Brain pericyte (primary cell): Measurements from ENCODE around the gene SLC2A14.
"Not testable (repeated sequence)": the region's sequence is repeated elsewhere in the genome, so short reads cannot be mapped to it uniquely, and the experiment has no call there.

Experiments
- DNase-seq: peaks from one replicate; pipeline ENCODE4 v3.0.0-alpha.2; 2012; ENCODE audit warnings: low read depth, low spot score

Gene SLC2A14

GRCh38 chr12:7872566-7873319 lies at the start of gene SLC2A14:
TSS of gene SLC2A14 (minus strand) at chr12:7872915. CDS start at chr12:7869880, 3,035 bp downstream.
- no peak for DNase-seq

- not testable (repeated sequence) for DNase-seq
These were observed 48.5 kb upstream of the SLC2A14 start for GRCh38 chr12:7921181-7921580.

DNA sequence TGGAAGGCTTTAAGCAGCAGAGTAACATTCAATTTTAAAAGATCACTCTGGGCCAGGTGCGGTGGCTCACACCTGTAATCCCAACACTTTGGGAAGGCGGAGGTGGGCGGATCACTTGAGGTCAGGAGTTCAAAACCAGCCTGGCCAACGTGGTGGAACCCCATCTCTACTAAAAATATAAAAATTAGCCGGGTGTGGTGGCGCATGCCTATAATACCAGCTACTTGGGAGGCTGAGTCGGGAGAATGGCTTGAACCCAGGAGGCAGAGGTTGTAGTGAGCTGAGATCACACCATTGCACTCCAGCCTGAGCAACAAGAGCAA lies 45.5 kb upstream of the SLC2A14 start:
- DNase-seq = not testable (repeated sequence)

GRCh38 chr12:7917392-7918267 lies 44.9 kb upstream of the SLC2A14 start:
- no peak for DNase-seq

- DNase-seq = no peak
These were observed 44.2 kb upstream of the SLC2A14 start for GRCh38 chr12:7916936-7917335.

GRCh38 chr12:7915661-7916403 lies 43.1 kb upstream of the SLC2A14 start:
- DNase-seq = no peak

DNA sequence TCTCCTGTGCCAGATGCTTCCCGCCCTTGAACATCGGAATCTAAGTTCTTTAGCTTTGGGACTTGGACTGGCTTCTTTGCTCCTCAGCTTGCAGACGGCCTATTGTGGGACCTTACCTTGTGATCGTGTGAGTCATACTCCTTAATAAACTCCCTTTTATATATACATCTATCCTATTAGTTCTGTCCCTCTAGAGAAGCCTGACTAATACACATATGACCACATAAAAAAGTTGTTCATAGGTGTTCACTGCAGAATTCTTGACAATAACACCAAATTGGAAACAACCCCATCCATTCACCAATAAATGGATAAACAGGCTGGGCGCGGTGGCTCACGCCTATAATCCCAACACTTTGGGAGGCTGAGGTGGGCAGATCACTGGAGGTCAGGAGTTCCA lies 37.4 kb upstream of the SLC2A14 start:
- not testable (repeated sequence) for DNase-seq

DNA sequence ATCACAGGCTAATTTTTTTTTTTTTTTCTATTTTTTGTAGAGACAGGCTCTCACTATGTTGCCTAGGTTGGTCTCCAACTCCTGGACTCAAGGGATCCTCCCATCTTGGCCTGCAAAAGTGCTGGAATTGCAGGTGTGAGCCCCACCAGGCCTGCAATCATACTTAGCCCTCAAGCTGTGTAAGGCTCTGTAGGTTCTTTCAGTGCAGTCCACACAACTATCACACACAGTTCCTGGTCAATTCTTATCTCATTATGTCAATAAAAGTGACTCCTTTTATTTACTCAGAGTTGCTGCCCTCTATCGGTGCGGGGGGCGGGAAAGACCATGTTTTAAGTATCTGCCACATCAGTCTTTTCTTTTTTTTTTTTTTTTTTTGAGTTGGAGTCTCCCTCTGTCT lies 34.3 kb upstream of the SLC2A14 start:
- DNase-seq = peak; percentile 33

- not testable (repeated sequence) for DNase-seq
These were observed 33.6 kb upstream of the SLC2A14 start for GRCh38 chr12:7906303-7906702.

DNA sequence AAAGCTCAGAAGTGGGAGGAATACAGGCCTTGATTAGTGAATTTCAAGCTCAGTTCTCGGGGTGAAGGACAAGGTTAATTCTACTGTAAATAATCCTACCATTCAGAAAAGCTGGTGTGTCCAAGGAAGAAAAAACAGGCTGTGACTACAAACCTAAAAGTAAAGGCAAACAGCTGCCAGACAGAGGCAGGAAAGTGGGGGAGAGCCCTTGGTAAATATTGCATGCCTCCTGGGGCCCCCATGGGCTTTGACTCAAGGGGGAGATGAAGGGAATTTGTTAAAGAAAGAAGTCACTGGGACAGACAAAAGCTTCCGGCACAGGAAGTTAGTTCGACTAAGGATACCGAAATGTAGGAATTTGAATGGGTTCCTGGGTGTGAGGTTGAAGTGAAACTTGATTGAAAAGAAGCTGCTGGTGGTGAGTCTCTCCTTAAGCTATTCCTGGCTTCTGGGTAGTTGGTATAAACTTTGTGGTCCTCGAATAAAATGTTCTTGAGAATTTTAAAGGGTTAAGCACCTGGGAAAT lies 32.9 kb upstream of the SLC2A14 start:
- DNase-seq = not testable (repeated sequence)

GRCh38 chr12:7905071-7905470 lies 32.4 kb upstream of the SLC2A14 start:
- no peak for DNase-seq

DNA sequence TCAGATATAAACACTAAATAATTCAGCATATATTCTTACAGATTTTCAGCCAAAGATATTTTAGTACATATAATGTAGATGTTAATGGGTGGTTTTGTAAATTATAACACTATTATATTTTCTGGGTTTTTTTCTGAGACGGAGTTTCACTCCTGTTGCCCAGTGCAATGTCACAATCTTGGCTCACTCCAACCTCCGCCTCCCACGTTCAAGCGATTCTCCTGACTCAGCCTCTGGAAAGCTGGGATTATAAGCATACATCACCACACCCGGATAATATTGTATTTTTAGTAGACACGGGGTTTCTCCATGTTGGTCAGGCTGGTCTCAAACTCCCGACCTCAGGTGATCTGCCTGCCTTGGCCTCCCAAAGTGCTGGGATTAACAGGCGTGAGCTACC lies 29.7 kb upstream of the SLC2A14 start:
- not testable (repeated sequence) for DNase-seq

DNA sequence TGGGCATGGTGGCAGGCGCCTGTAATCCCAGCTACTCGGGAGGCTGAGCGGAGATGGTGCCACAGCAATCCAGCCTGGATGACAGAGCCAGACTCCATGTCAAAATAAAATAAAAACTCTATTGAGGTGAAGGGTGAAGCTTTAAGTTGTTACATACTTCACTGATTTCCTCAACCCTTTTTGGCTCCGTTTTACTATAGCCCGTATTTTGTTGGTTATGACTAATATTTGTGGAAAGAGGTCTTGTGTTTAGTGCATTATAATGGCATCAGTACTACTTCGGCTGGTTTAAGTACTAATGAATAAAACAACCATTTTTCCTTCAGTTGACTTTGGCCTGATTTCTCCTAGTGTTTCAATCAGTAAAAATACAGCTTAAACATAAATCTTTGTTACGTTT lies 27.0 kb upstream of the SLC2A14 start:
- DNase-seq = no peak

- DNase-seq = not testable (repeated sequence)
These were observed 24.0 kb upstream of the SLC2A14 start for GRCh38 chr12:7896726-7897125.

- no peak for DNase-seq
These were observed 19.7 kb upstream of the SLC2A14 start for GRCh38 chr12:7892186-7892980.

GRCh38 chr12:7884689-7885088 lies 12.0 kb upstream of the SLC2A14 start:
- no peak for DNase-seq

- DNase-seq = not testable (repeated sequence)
These were observed 9.0 kb upstream of the SLC2A14 start for GRCh38 chr12:7881736-7882120.

DNA sequence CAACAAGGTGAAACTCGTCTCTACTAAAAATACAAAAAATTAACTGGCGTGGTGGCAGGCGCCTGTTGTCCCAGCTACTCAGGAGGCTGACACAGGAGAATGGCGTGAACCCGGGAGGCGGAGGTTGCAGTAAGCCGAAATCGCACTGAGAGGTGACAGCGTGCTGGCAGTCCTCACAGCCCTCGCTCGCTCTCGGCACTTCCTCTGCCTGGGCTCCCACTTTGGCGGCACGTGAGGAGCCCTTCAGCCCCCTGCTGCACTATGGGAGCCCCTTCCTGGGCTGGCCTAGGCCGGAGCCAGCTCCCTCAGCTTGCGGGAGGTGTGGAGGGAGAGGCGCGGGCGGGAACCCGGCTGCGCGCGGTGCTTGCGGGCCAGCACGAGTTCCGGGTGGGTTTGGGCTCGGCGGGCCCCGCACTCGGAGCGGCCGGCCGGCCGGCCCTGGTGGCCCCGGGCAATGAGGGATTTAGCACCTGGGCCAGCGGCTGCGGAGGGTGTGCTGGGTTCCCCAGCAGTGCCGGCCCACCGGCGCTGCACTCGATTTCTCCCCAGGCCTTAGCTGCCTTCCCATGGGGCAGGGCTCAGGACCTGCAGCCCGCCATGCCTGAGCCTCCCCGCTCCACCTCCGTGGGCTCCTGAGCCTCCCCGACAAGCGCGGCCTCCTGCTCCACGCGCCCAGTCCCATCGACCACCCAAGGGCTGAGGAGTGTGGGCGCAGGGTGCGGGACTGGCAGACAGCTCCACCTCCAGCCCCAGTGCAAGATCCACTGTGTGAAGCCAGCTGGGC lies 8.4 kb upstream of the SLC2A14 start:
- DNase-seq = not testable (repeated sequence)

- DNase-seq = no peak
These were observed 6.5 kb upstream of the SLC2A14 start for GRCh38 chr12:7879246-7879645.

DNA sequence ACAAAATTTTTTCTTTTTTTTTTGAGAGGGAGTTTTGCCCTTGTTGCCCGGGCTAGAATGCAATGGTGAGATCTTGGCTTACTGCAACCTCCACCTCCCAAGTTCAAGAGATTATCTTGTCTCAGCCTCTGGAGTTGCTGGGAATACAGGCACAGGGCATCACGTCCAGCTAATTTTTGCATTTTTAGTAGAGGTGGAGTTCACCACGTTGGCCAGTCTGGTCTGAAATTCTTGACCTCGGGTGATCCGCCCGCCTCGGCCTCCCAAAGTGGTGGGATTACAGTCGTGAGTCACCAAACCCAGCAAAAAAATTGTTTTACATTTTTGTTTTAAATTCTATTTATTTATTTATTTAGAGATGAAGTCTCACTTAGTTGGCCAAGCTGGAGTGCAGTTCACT lies 4.7 kb upstream of the SLC2A14 start:
- DNase-seq = no peak
